WTC11 (cell line): ENCODE data around the gene PIM1. TPM values are rescaled to one million over a fixed set of nuclear protein-coding genes. Genes with fewer than 3 reads are reported as not detected.

Experiments
- ATAC-seq: fragments of 200-7000 bp; cut with Tn5 transposase; 2 replicates; pipeline ENCODE4 v1.10.0; 2021; ENCODE audit warnings: mild to moderate bottlenecking, moderate library complexity
- CTCF ChIA-PET: fragments of 300-600 bp; sonication (Branson Sonifier 250); formaldehyde crosslinking; loops from one replicate; lab custom pipeline; 2021; ENCODE audit warnings: antibody characterized with exemption; lab: Charles Lee
- POLR2A ChIA-PET: fragments of 350-600 bp; sonication (Branson Sonifier 250); formaldehyde crosslinking; loops from one replicate; lab custom pipeline; 2021; ENCODE audit warnings: antibody characterized with exemption; lab: Charles Lee
- DNase-seq: peaks from one replicate; pipeline ENCODE4 v3.0.0; 2021; ENCODE audit warnings: low spot score
- H3K27ac Mint-ChIP-seq: 2 replicates; pipeline ENCODE4 v1.8.0; 2021; ENCODE audit warnings: mixed read lengths
- H3K27me3 Mint-ChIP-seq: 2 replicates; pipeline ENCODE4 v1.8.0; 2021; ENCODE audit warnings: low read depth, mild to moderate bottlenecking, moderate library complexity, mixed read lengths
- H3K36me3 Mint-ChIP-seq: 2 replicates; pipeline ENCODE4 v1.8.0; 2021; ENCODE audit warnings: mixed read lengths
- H3K4me1 Mint-ChIP-seq: 2 replicates; pipeline ENCODE4 v1.8.0; 2022; ENCODE audit warnings: mixed read lengths
- H3K4me3 Mint-ChIP-seq: 2 replicates; pipeline ENCODE4 v1.8.0; 2021; ENCODE audit warnings: mild to moderate bottlenecking, moderate library complexity, mixed read lengths
- H3K9me3 Mint-ChIP-seq: 2 replicates; pipeline ENCODE4 v1.8.0; 2021; ENCODE audit warnings: mixed read lengths
- CBFB ChIP-seq: sonication (generic); formaldehyde crosslinking; IDR thresholded peaks from 2 replicates; pipeline ENCODE4 v1.8.1; 2022; ENCODE audit warnings: mild to moderate bottlenecking, low read depth, missing genetic modification reagents
- CREB1 ChIP-seq: sonication (generic); formaldehyde crosslinking; IDR thresholded peaks from 2 replicates; pipeline ENCODE4 v1.8.0; 2023; ENCODE audit warnings: mild to moderate bottlenecking, missing genetic modification reagents
- FOXJ3 ChIP-seq: sonication (generic); formaldehyde crosslinking; IDR thresholded peaks from 2 replicates; pipeline ENCODE4 v1.9.0; 2021; ENCODE audit warnings: missing genetic modification reagents, mild to moderate bottlenecking, borderline replicate concordance
- GABPB1 ChIP-seq: sonication (generic); formaldehyde crosslinking; IDR thresholded peaks from 2 replicates; pipeline ENCODE4 v1.8.1; 2023; ENCODE audit warnings: mild to moderate bottlenecking, missing genetic modification reagents
- IRF2 ChIP-seq: sonication (generic); formaldehyde crosslinking; IDR thresholded peaks from 2 replicates; pipeline ENCODE4 v1.8.0; 2022; ENCODE audit warnings: low read depth, missing genetic modification reagents, borderline replicate concordance
- NFYB ChIP-seq: sonication (generic); formaldehyde crosslinking; conservative IDR thresholded peaks from 2 replicates; pipeline ENCODE4 v1.8.0; 2022; ENCODE audit warnings: low read depth, missing genetic modification reagents
- SMAD3 ChIP-seq: sonication (generic); formaldehyde crosslinking; IDR thresholded peaks from 2 replicates; pipeline ENCODE4 v1.8.0; 2022; ENCODE audit warnings: missing genetic modification reagents, mild to moderate bottlenecking, borderline replicate concordance
- SP1 ChIP-seq: sonication (generic); formaldehyde crosslinking; conservative IDR thresholded peaks from 2 replicates; pipeline ENCODE4 v1.8.1; 2022; ENCODE audit warnings: missing genetic modification reagents
- TCF7 ChIP-seq: sonication (generic); formaldehyde crosslinking; IDR thresholded peaks from 2 replicates; pipeline ENCODE4 v1.8.0; 2022; ENCODE audit warnings: mild to moderate bottlenecking, low read depth, missing genetic modification reagents, moderate library complexity
- TEAD1 ChIP-seq: sonication (generic); formaldehyde crosslinking; IDR thresholded peaks from 2 replicates; pipeline ENCODE4 v1.8.0; 2022; ENCODE audit warnings: mild to moderate bottlenecking, missing genetic modification reagents
- total RNA-seq: library from RNA; stranded (reverse); gene quantifications from 3 replicates; pipeline ENCODE4 v1.2.3, GENCODE V29; 2021
- TF ChIP-seq, protein P1 (sequence below): sonication (generic); formaldehyde crosslinking; IDR thresholded peaks from 2 replicates; pipeline ENCODE4 v1.8.1; 2023; ENCODE audit warnings: mild to moderate bottlenecking, missing genetic modification reagents, moderate library complexity
- TF ChIP-seq, protein P2 (sequence below): sonication (generic); formaldehyde crosslinking; conservative IDR thresholded peaks from 2 replicates; pipeline ENCODE4 v1.8.1; 2023; ENCODE audit warnings: mild to moderate bottlenecking, low read depth, missing genetic modification reagents, moderate library complexity
- TF ChIP-seq, protein P3 (sequence below): sonication (generic); formaldehyde crosslinking; IDR thresholded peaks from 2 replicates; pipeline ENCODE4 v1.8.0; 2023; ENCODE audit warnings: missing genetic modification reagents
- TF ChIP-seq, protein P4 (sequence below): sonication (generic); formaldehyde crosslinking; IDR thresholded peaks from 2 replicates; pipeline ENCODE4 v1.8.1; 2023; ENCODE audit warnings: mild to moderate bottlenecking, missing genetic modification reagents
- TF ChIP-seq, protein P5 (sequence below): sonication (generic); formaldehyde crosslinking; IDR thresholded peaks from 2 replicates; pipeline ENCODE4 v1.8.0; 2022; ENCODE audit warnings: mild to moderate bottlenecking, missing genetic modification reagents
- TF ChIP-seq, protein P6 (sequence below): sonication (generic); formaldehyde crosslinking; IDR thresholded peaks from 2 replicates; pipeline ENCODE4 v1.8.0; 2023; ENCODE audit warnings: missing genetic modification reagents, mild to moderate bottlenecking, borderline replicate concordance
- TF ChIP-seq, protein P7 (sequence below): sonication (generic); formaldehyde crosslinking; IDR thresholded peaks from 2 replicates; pipeline ENCODE4 v1.8.0; 2022; ENCODE audit warnings: mild to moderate bottlenecking, missing genetic modification reagents

The PIM1 gene
- total RNA-seq, 1 experiment from 2014 or later, result 64.7 TPM

DNA sequence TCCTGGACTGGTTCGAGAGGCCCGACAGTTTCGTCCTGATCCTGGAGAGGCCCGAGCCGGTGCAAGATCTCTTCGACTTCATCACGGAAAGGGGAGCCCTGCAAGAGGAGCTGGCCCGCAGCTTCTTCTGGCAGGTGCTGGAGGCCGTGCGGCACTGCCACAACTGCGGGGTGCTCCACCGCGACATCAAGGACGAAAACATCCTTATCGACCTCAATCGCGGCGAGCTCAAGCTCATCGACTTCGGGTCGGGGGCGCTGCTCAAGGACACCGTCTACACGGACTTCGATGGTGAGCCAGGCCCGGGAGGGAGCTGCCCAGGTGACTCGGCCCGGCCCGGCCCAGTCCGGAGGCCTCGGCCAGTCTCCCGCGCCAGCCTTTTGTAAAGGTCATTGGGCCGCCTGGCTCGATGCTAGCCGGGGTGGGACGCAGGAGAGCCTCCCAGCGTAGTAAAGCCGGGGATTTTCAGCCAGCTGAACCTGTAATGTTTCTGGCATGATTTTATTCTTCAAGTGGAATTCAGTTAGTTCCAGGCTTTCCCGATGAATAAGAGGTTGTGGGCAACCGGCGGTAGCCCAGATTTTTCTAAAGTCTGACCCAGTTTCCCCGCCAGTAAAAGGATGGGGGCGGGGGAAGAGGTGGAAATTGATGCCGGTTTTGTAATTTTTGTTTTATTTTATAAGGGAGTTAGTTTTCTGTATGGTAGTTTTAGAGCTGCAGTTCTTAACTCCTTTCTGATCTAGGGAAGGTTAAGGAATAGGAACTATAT, 1.4 kb downstream of the PIM1 start (continued):
- TF ChIP-seq, protein P1, sequence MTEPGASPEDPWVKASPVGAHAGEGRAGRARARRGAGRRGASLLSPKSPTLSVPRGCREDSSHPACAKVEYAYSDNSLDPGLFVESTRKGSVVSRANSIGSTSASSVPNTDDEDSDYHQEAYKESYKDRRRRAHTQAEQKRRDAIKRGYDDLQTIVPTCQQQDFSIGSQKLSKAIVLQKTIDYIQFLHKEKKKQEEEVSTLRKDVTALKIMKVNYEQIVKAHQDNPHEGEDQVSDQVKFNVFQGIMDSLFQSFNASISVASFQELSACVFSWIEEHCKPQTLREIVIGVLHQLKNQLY (CRISPR knock-in tag), result no peak
- TF ChIP-seq, protein P2, sequence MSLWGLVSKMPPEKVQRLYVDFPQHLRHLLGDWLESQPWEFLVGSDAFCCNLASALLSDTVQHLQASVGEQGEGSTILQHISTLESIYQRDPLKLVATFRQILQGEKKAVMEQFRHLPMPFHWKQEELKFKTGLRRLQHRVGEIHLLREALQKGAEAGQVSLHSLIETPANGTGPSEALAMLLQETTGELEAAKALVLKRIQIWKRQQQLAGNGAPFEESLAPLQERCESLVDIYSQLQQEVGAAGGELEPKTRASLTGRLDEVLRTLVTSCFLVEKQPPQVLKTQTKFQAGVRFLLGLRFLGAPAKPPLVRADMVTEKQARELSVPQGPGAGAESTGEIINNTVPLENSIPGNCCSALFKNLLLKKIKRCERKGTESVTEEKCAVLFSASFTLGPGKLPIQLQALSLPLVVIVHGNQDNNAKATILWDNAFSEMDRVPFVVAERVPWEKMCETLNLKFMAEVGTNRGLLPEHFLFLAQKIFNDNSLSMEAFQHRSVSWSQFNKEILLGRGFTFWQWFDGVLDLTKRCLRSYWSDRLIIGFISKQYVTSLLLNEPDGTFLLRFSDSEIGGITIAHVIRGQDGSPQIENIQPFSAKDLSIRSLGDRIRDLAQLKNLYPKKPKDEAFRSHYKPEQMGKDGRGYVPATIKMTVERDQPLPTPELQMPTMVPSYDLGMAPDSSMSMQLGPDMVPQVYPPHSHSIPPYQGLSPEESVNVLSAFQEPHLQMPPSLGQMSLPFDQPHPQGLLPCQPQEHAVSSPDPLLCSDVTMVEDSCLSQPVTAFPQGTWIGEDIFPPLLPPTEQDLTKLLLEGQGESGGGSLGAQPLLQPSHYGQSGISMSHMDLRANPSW (CRISPR knock-in tag), result no peak
- TF ChIP-seq CBFB (CRISPR knock-in tag) (no peak), TCF7 (CRISPR knock-in tag) (0 out of 2 replicates have a peak, but pooled peaks have one; percentile 53), NFYB (CRISPR knock-in tag) (no peak), SMAD3 (CRISPR knock-in tag) (0 out of 2 replicates have a peak, but pooled peaks have one; percentile 7), SP1 (CRISPR knock-in tag) (no peak), IRF2 (CRISPR knock-in tag) (no peak)
- TF ChIP-seq, protein P3, sequence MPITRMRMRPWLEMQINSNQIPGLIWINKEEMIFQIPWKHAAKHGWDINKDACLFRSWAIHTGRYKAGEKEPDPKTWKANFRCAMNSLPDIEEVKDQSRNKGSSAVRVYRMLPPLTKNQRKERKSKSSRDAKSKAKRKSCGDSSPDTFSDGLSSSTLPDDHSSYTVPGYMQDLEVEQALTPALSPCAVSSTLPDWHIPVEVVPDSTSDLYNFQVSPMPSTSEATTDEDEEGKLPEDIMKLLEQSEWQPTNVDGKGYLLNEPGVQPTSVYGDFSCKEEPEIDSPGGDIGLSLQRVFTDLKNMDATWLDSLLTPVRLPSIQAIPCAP (CRISPR knock-in tag), result no peak

DNA sequence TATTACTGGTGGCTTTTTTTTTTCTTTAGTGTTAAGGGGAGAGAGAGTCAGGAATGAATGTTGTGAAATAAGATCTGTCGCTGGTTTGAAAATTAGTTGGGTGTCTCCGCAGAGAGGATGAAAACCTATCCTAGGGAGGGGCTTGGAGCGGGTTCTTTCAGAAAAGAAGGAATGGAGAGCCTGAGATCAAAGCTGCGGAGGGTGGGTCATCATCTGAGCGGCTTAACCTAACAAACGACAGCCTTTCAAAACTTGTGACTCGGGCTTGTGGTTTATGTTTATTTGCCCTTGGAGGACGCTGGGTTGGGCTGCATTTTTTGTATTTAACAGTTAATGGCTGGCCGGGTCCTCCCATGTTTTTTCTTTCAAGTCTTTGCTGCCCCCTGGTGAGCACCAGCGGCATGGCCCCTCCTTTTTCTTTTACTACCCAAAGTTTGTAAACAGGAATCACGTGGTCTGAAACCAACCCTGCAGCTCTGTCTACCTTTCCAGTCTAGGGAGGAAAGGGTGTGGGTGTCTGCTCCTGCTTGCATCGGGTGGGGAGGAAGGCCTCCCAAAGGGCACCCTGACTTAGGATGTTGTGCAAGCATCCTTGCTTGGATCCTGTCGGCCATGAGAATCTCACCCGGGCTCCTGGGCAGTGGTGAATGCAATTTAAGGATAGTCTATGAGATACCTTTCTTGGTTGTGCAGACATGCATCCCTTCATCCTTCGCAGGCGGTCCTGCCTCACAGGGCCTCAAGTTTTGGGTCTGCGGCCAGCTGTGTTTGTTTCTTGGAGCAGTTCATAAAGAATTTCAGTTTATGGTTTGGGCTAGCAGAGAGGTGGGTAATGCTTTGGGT, 2.2 kb downstream of the PIM1 start:
- CTCF ChIA-PET, result interaction anchor here (0.8 to 5.4 kb wide), 22 partner anchors 25 to 154 kb away, joined by 3 to 70 read pairs (median 10); no protein-coding TSS in a partner anchor
- peak overlapping the region; percentile 86 for H3K27ac Mint-ChIP-seq
- DNase-seq, result peak; percentile 89
- peaks cover 47% of the 10 kb centered on the region for H3K36me3 Mint-ChIP-seq
- H3K27me3 Mint-ChIP-seq, result no peaks in the 10 kb centered on the region
- peaks cover 51% of the 10 kb centered on the region for H3K4me1 Mint-ChIP-seq
- H3K4me3 Mint-ChIP-seq, result peak overlapping the region; percentile 87
- ATAC-seq, result peak; percentile 5
- H3K9me3 Mint-ChIP-seq, result no peaks in the 10 kb centered on the region
- POLR2A ChIA-PET, result interaction anchor here (0.6 to 5.8 kb wide), 9 partner anchors 34 to 101 kb away, joined by 3 to 183 read pairs (median 5); partner anchors contain the start of genes TBC1D22B and TMEM217
- TF ChIP-seq, protein P4, sequence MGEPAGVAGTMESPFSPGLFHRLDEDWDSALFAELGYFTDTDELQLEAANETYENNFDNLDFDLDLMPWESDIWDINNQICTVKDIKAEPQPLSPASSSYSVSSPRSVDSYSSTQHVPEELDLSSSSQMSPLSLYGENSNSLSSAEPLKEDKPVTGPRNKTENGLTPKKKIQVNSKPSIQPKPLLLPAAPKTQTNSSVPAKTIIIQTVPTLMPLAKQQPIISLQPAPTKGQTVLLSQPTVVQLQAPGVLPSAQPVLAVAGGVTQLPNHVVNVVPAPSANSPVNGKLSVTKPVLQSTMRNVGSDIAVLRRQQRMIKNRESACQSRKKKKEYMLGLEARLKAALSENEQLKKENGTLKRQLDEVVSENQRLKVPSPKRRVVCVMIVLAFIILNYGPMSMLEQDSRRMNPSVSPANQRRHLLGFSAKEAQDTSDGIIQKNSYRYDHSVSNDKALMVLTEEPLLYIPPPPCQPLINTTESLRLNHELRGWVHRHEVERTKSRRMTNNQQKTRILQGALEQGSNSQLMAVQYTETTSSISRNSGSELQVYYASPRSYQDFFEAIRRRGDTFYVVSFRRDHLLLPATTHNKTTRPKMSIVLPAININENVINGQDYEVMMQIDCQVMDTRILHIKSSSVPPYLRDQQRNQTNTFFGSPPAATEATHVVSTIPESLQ (CRISPR knock-in tag), result no peak
- TF ChIP-seq GABPB1 (CRISPR knock-in tag) (peak; percentile 56), CREB1 (CRISPR knock-in tag) (0 out of 2 replicates have a peak, but pooled peaks have one; percentile 11), FOXJ3 (CRISPR knock-in tag) (0 out of 2 replicates have a peak, but pooled peaks have one; percentile 51), TEAD1 (0 out of 2 replicates have a peak, but pooled peaks have one; percentile 44)
- TF ChIP-seq, protein P5, sequence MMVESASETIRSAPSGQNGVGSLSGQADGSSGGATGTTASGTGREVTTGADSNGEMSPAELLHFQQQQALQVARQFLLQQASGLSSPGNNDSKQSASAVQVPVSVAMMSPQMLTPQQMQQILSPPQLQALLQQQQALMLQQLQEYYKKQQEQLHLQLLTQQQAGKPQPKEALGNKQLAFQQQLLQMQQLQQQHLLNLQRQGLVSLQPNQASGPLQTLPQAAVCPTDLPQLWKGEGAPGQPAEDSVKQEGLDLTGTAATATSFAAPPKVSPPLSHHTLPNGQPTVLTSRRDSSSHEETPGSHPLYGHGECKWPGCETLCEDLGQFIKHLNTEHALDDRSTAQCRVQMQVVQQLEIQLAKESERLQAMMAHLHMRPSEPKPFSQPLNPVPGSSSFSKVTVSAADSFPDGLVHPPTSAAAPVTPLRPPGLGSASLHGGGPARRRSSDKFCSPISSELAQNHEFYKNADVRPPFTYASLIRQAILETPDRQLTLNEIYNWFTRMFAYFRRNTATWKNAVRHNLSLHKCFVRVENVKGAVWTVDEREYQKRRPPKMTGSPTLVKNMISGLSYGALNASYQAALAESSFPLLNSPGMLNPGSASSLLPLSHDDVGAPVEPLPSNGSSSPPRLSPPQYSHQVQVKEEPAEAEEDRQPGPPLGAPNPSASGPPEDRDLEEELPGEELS (CRISPR knock-in tag), result peak; percentile 79; the same call in 1 of the 2 replicates
- TF ChIP-seq, protein P6, sequence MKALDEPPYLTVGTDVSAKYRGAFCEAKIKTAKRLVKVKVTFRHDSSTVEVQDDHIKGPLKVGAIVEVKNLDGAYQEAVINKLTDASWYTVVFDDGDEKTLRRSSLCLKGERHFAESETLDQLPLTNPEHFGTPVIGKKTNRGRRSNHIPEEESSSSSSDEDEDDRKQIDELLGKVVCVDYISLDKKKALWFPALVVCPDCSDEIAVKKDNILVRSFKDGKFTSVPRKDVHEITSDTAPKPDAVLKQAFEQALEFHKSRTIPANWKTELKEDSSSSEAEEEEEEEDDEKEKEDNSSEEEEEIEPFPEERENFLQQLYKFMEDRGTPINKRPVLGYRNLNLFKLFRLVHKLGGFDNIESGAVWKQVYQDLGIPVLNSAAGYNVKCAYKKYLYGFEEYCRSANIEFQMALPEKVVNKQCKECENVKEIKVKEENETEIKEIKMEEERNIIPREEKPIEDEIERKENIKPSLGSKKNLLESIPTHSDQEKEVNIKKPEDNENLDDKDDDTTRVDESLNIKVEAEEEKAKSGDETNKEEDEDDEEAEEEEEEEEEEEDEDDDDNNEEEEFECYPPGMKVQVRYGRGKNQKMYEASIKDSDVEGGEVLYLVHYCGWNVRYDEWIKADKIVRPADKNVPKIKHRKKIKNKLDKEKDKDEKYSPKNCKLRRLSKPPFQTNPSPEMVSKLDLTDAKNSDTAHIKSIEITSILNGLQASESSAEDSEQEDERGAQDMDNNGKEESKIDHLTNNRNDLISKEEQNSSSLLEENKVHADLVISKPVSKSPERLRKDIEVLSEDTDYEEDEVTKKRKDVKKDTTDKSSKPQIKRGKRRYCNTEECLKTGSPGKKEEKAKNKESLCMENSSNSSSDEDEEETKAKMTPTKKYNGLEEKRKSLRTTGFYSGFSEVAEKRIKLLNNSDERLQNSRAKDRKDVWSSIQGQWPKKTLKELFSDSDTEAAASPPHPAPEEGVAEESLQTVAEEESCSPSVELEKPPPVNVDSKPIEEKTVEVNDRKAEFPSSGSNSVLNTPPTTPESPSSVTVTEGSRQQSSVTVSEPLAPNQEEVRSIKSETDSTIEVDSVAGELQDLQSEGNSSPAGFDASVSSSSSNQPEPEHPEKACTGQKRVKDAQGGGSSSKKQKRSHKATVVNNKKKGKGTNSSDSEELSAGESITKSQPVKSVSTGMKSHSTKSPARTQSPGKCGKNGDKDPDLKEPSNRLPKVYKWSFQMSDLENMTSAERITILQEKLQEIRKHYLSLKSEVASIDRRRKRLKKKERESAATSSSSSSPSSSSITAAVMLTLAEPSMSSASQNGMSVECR (CRISPR knock-in tag), result peak; percentile 75; the same call in 1 of the 2 replicates
- TF ChIP-seq, protein P7, sequence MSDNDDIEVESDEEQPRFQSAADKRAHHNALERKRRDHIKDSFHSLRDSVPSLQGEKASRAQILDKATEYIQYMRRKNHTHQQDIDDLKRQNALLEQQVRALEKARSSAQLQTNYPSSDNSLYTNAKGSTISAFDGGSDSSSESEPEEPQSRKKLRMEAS (CRISPR knock-in tag), result peak; percentile 64; the same call in 1 of the 2 replicates
